Ovary (tissue), 9 donors: Measurements from ENCODE around the gene SMCHD1. TPM values are rescaled to one million over a fixed set of nuclear protein-coding genes. Genes with fewer than 3 reads are reported as not detected.

Source experiments
- DNase-seq, 5 donors: peaks; one replicate each; pipeline ENCODE4 v3.0.0-alpha.2; 2019 to 2020
- H3K27ac ChIP-seq, 2 donors: fragments of 200-600 bp; one replicate each; pipeline versions ENCODE4 v1.5.1 to v1.8.0; 2019 to 2022
- H3K27me3 ChIP-seq: fragments of 200-600 bp; one replicate; pipeline ENCODE4 v1.8.0; 2022
- H3K36me3 ChIP-seq: fragments of 200-600 bp; sonication (generic); one replicate; pipeline ENCODE4 v1.5.1; 2019
- H3K4me1 ChIP-seq: one replicate; pipeline ENCODE4 v1.8.1; 2013; ENCODE audit warnings: mild to moderate bottlenecking, moderate library complexity; ENCODE audit not compliant: insufficient read depth
- H3K4me3 ChIP-seq: fragments of 200-600 bp; sonication (generic); one replicate; pipeline ENCODE4 v1.5.1; 2017
- H3K9me3 ChIP-seq, 2 donors: fragments of 200-600 bp in 1 of 2; sonication (generic) in 1 of 2; one replicate each; pipeline versions ENCODE4 v1.5.1 to v1.8.1; 2013 to 2019; ENCODE audit warnings: mild to moderate bottlenecking in 1 of 2, moderate library complexity in 1 of 2
- CTCF ChIP-seq, 3 donors: fragments of 450-650 bp in 2 of 3; fragments of 200-600 bp in 1 of 3; IDR thresholded peaks; one replicate each; pipeline versions ENCODE4 v1.5.1 to v1.8.0; 2016 to 2022; ENCODE audit warnings: antibody characterized with exemption in 3 of 3, mild to moderate bottlenecking in 1 of 3
- EP300 ChIP-seq: sonication (generic); formaldehyde crosslinking; IDR thresholded peaks from one replicate; pipeline ENCODE4 v1.6.1; 2017; ENCODE audit warnings: antibody characterized with exemption
- POLR2A ChIP-seq: fragments of 450-650 bp; IDR thresholded peaks from one replicate; pipeline ENCODE4 v1.6.1; 2017; ENCODE audit warnings: antibody characterized with exemption, mild to moderate bottlenecking, moderate library complexity
- WGBS, 3 donors: extraction: QIAGEN DNeasy Blood & Tissue Kit in 1 of 3; methylation state at CpG; one replicate each; pipeline versions ENCODE4 v1.1.5 to v1.1.7; 2013 to 2017; 5-methylcytosine and 5-hydroxymethylcytosine counted together
- intact Hi-C, 4 donors: fragments of 100-400 bp; cut with DNase I; formaldehyde crosslinking; loops; one replicate each; pipeline versions ENCODE4 v1.11.0 to v1.15.1; 2022 to 2023
- polyA plus RNA-seq, 2 donors: library from polyadenylated mRNA; stranded (reverse); fragments of 200-250 nt in 1 of 2; fragments of 350-450 nt in 1 of 2; fragmentation: Illumina TruSeq in 1 of 2; extraction: RNeasy Lipid Tissue Mini Kit (QIAGEN cat#74804) in 1 of 2; gene quantifications; one replicate each; pipeline ENCODE4 v1.2.3, GENCODE V29; 2013 to 2014
- total RNA-seq, 7 donors: library from RNA; depleted of rRNA in 2 of 7; stranded (reverse); fragments of >200 nt in 2 of 7; fragmentation: NEBNext Ultra II Directional in 3 of 7; extraction: Animal tissue kit (Norgen Biotek cat#: 25700) in 3 of 7; gene quantifications; one replicate each; pipeline versions ENCODE4 v1.1.0 to v1.2.4, GENCODE V29; 2016 to 2023
- donor health status: DM: no; HTN: no; CAD: no; lungs with moderate emphysema.
- donor health status: DM: no; HTN: no; CAD: no.
- donor health status: Bipolar disorder and iron deficiency.
- donor health status: DM: yes; HTN: yes; CAD: no.
- donor health status: DM: no; HTN: no; CAD: no.
- donor health status: DM: yes; HTN: yes; CAD: no.

Gene SMCHD1
- total and polyA plus RNA-seq, 9 donors = 15.6 to 82.7 (median 50.9) TPM

- Histone ChIP-seq H3K9me3 (no peaks in the 10 kb centered on the region), H3K36me3 (no peaks in the 10 kb centered on the region), H3K27ac (no peak overlapping the region), H3K27me3 (no peaks in the 10 kb centered on the region), H3K4me3 (no peak overlapping the region), H3K4me1 (no peaks in the 10 kb centered on the region)
- TF ChIP-seq POLR2A (no peak), EP300 (no peak), CTCF (IDR thresholded peaks at IDR 0.05) (no peak)
- intact Hi-C loops = no loop called here
- 97 to 99% (median 97%) methylated on average over 2 of the region's 2 CpGs for WGBS, 3 donors
- DNase-seq = no peak
These were observed 119.1 kb downstream of the SMCHD1 start for GRCh38 chr18:2774669-2775068.

GRCh38 chr18:2776601-2777000 is 121.1 kb downstream of the SMCHD1 start:
- no peaks in the 10 kb centered on the region for H3K36me3 ChIP-seq
- no peak for DNase-seq
- no peaks in the 10 kb centered on the region for H3K9me3 ChIP-seq
- intact Hi-C loops = no loop called here
- no peaks in the 10 kb centered on the region for H3K4me1 ChIP-seq
- 93 to 97% (median 96%) methylated on average over 3 of the region's 3 CpGs for WGBS, 3 donors
- H3K27me3 ChIP-seq = no peaks in the 10 kb centered on the region
- H3K4me3 ChIP-seq = no peak overlapping the region
- no peak overlapping the region for H3K27ac ChIP-seq
- TF ChIP-seq EP300 = no peak
- TF ChIP-seq CTCF (IDR thresholded peaks at IDR 0.05) = no peak
- no peak for TF ChIP-seq POLR2A

- no peaks in the 10 kb centered on the region for H3K27me3 ChIP-seq
- intact Hi-C loops = no loop called here
- H3K9me3 ChIP-seq = no peaks in the 10 kb centered on the region
- no peak for DNase-seq
- TF ChIP-seq CTCF (IDR thresholded peaks at IDR 0.05) (no peak), EP300 (no peak), POLR2A (no peak)
- H3K4me1 ChIP-seq = no peaks in the 10 kb centered on the region
- H3K27ac ChIP-seq = no peak overlapping the region
- H3K36me3 ChIP-seq = no peaks in the 10 kb centered on the region
- no peak overlapping the region for H3K4me3 ChIP-seq
These were observed 121.7 kb downstream of the SMCHD1 start for GRCh38 chr18:2777241-2777640.

GRCh38 chr18:2780750-2781149 is 125.2 kb downstream of the SMCHD1 start:
- no peak for DNase-seq
- Histone ChIP-seq H3K27me3 (no peaks in the 10 kb centered on the region), H3K4me3 (no peak overlapping the region), H3K9me3 (no peaks in the 10 kb centered on the region), H3K27ac (peak overlapping the region in 1 of 2 donors; percentile 32), H3K4me1 (no peaks in the 10 kb centered on the region), H3K36me3 (no peaks in the 10 kb centered on the region)
- 44 to 53% (median 49%) methylated on average over 3 of the region's 3 CpGs for WGBS, 3 donors
- TF ChIP-seq CTCF (IDR thresholded peaks at IDR 0.05) = no peak
- TF ChIP-seq EP300 = no peak
- TF ChIP-seq POLR2A = no peak
- intact Hi-C loops = no loop called here

- intact Hi-C loops = no loop called here
- TF ChIP-seq CTCF (IDR thresholded peaks at IDR 0.05) (no peak), POLR2A (no peak), EP300 (no peak)
- Histone ChIP-seq H3K36me3 (no peaks in the 10 kb centered on the region), H3K27me3 (no peaks in the 10 kb centered on the region), H3K4me1 (no peaks in the 10 kb centered on the region), H3K27ac (no peak overlapping the region), H3K4me3 (no peak overlapping the region), H3K9me3 (no peaks in the 10 kb centered on the region)
- DNase-seq = no peak
These were observed 131.7 kb downstream of the SMCHD1 start for GRCh38 chr18:2787225-2787624.
